ENCODE results near the gene PLIN1. TPM values are rescaled to one million over a fixed set of nuclear protein-coding genes. Genes with fewer than 3 reads are reported as not detected.

The PLIN1 gene
- total and polyA plus RNA-seq, 10 of the 15 experiments (the other 5 are each of a cell fraction or from before 2014, with no cell fraction given) = 0.05 to 0.13 (median 0.09) TPM; not detected in 6

DNA sequence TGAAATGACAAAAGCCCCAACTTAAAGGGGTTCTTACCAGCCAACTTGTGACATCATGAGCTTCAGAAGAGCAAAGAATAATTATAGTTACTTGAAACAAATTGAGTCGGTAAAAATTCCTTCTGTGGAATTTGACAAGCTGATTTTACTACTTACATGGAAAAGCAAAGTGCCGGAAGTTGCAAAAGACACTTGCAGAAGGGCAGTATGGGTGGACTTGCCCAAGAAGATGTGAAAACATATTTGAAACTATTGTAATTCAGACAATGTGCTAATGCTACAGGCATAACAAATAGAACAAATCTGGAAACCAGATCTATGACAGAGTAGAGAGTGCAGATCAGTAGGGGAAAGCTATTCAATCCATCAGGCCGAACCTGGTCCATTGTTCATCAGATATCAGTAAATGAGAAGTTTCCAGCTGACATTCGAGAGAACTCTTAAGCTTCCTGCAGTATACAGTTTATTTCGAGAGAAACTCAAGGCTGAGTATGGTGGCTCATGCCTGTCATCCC lies 21.4 kb downstream of the PLIN1 start:
- no peaks in the 10 kb centered on the region for H3K79me2 ChIP-seq (ENCODE audit: control insufficient read depth, insufficient read depth, low read length)
- no peaks in the 10 kb centered on the region for H3K36me3 ChIP-seq (ENCODE audit: control insufficient read depth in 2 of 2, insufficient read depth in 2 of 2, low read length in 1 of 2)
- no peak overlapping the region for H3K4me3 ChIP-seq
- H3K4me1 ChIP-seq (ENCODE audit: control insufficient read depth, insufficient read depth, low read length) = no peaks in the 10 kb centered on the region
- 31% methylated on average over 5 of the region's 5 CpGs for WGBS (ENCODE audit: insufficient coverage, insufficient replicate concordance, low lambda C conversion rate, missing lambda C conversion rate)
- no peak overlapping the region for H3K27ac ChIP-seq (ENCODE audit: control insufficient read depth, insufficient read depth)
- ATAC-seq = no peak
- no peak overlapping the region for H2AFZ ChIP-seq (ENCODE audit: control insufficient read depth, low read depth, low read length)
- POLR2A ChIA-PET = no interaction called here
- peaks cover 0 to 8% of the 10 kb centered on the region in 2 experiments; a peak in 3 of 4 replicates for H3K27me3 ChIP-seq (replicated peaks in 1 of 2; ENCODE audit: control insufficient read depth in 2 of 2, insufficient read depth in 2 of 2, low read length in 1 of 2)
- TF ChIP-seq POU2F2 (IDR thresholded peaks at IDR 0.05; ENCODE audit: borderline replicate concordance, low read depth, low read length) (no peak), FOS (IDR thresholded peaks at IDR 0.05; ENCODE audit: borderline replicate concordance, extremely low read depth, insufficient read length) (no peak), SMAD5 (IDR thresholded peaks at IDR 0.05; ENCODE audit: low read depth) (no peak)
- TF ChIP-seq, protein P1, sequence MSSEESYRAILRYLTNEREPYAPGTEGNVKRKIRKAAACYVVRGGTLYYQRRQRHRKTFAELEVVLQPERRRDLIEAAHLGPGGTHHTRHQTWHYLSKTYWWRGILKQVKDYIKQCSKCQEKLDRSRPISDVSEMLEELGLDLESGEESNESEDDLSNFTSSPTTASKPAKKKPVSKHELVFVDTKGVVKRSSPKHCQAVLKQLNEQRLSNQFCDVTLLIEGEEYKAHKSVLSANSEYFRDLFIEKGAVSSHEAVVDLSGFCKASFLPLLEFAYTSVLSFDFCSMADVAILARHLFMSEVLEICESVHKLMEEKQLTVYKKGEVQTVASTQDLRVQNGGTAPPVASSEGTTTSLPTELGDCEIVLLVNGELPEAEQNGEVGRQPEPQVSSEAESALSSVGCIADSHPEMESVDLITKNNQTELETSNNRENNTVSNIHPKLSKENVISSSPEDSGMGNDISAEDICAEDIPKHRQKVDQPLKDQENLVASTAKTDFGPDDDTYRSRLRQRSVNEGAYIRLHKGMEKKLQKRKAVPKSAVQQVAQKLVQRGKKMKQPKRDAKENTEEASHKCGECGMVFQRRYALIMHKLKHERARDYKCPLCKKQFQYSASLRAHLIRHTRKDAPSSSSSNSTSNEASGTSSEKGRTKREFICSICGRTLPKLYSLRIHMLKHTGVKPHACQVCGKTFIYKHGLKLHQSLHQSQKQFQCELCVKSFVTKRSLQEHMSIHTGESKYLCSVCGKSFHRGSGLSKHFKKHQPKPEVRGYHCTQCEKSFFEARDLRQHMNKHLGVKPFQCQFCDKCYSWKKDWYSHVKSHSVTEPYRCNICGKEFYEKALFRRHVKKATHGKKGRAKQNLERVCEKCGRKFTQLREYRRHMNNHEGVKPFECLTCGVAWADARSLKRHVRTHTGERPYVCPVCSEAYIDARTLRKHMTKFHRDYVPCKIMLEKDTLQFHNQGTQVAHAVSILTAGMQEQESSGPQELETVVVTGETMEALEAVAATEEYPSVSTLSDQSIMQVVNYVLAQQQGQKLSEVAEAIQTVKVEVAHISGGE (CRISPR knock-in tag; IDR thresholded peaks at IDR 0.05) = no peak
- TF ChIP-seq, protein P2, sequence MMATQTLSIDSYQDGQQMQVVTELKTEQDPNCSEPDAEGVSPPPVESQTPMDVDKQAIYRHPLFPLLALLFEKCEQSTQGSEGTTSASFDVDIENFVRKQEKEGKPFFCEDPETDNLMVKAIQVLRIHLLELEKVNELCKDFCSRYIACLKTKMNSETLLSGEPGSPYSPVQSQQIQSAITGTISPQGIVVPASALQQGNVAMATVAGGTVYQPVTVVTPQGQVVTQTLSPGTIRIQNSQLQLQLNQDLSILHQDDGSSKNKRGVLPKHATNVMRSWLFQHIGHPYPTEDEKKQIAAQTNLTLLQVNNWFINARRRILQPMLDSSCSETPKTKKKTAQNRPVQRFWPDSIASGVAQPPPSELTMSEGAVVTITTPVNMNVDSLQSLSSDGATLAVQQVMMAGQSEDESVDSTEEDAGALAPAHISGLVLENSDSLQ (IDR thresholded peaks at IDR 0.05) = no peak
- no peak overlapping the region for H3K9ac ChIP-seq (ENCODE audit: control insufficient read depth, insufficient read depth, low read length)
- H3K4me2 ChIP-seq (ENCODE audit: control insufficient read depth, insufficient read depth) = no peak overlapping the region
- no peaks in the 10 kb centered on the region for H3K9me3 ChIP-seq (replicated peaks; ENCODE audit: control insufficient read depth, insufficient read depth, low read length)
- FAIRE-seq = no peak
- intact Hi-C loops (cut with micrococcal nuclease; ENCODE audit: unreplicated experiment) (no loop called here), in situ Hi-C loops (cut with MboI) (no loop called here)
- SMC1A ChIA-PET (ENCODE audit: uncharacterized antibody, unreplicated experiment) = interaction anchor here (0.6 to 0.7 kb wide), 2 partner anchors 30 to 42 kb away, joined by 3 read pairs; no protein-coding TSS in a partner anchor
- no peaks in the 10 kb centered on the region for H4K20me1 ChIP-seq (ENCODE audit: control insufficient read depth, insufficient read depth)
- no peak for DNase-seq (ENCODE audit: low read depth, low spot score)
- CTCF ChIA-PET = interaction anchor here (1.4 kb wide), 1 partner anchor 10 kb away, joined by 4 read pairs; no protein-coding TSS in a partner anchor
- BruUV-seq (replicated peaks) = no TSS peak
- RAD21 ChIA-PET (ENCODE audit: unreplicated experiment) = no interaction called here
